M059J (cell line): ENCODE results near the gene TJP3. TPM values are rescaled to one million over a fixed set of nuclear protein-coding genes. Genes with fewer than 3 reads are reported as not detected.
A peak's percentile ranks its signal among the peaks of the same experiment; 100 is the strongest.

Experiments
- DNase-seq: peaks from one replicate; pipeline ENCODE4 v3.0.0-alpha.2; 2012; ENCODE audit warnings: low read depth
- total RNA-seq: library from RNA; depleted of rRNA; stranded (reverse); fragments of >200 nt; shearing (Covaris generic); gene quantifications from 2 replicates; pipeline ENCODE4 v1.2.3, GENCODE V29; 2014

TJP3 gene
- total RNA-seq, 1 experiment from 2014 or later, result 0.49 TPM

- DNase-seq, result no peak
These were observed 36.3 kb upstream of the TJP3 start for GRCh38 chr19:3671680-3672574.

DNA sequence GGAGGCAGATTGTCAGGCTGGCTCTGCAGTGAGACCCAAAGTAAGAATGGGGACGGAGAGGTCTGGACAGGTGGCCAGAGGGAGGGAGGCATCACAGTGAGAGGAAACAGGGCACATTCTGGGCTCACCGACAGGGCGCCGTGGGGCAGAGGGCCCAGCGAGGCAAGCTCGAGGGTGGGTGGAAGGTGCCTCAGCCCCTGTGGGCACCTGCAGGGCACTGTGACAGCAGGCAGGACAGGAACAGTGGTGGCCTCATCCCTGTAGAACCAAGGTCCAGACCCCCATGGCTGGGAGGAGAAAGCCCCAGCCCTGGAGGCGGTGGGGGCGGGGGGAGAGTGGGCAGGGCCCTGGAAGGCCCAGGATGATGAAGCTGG lies 35.6 kb upstream of the TJP3 start:
- DNase-seq, result no peak

GRCh38 chr19:3672993-3673392 lies 35.2 kb upstream of the TJP3 start:
- DNase-seq, result no peak

DNA sequence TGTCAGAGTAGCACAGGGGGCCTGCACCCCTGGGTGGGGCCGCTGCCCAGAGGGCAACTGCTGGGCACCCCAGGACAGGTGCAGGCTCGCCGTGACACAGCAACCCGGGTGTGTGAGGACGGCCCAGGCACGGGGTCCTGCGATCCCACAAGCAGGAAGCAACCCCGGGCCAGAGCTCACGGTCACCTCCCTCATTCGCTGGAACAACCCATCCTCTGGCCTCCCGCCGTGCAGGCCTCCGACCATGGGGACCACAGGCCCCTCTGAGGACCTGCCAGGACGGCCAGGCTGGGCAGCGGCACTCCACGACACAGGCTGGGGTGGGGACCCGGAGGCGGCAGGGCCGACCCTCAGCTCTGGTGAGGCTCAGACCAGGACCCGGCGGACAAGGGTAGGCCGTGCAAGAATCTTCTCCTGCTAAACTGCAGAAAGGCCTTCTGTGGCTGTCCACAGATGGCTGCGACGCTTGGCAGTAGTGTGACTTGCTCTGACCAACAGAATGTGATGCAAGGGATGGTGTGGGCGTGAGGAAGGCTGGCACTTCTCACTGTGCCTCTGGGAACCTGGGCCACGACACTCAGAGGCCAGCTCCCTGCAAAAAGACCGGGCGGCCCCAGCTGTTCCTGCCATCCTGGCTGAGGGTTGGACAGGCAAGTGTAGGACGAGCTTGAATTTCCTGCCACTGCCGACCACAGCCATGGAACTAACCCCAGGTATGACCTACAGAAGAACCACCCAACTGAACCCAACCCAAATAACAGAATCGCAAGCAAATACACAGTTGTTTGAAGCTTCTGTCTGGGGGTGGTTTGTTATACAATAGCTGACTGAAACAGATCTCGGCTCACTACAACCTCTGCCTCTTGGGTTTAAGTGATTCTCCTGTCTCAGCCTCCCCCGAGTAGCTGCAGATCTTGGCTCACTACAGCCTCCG lies 34.4 kb upstream of the TJP3 start:
- DNase-seq, result no peak

DNA sequence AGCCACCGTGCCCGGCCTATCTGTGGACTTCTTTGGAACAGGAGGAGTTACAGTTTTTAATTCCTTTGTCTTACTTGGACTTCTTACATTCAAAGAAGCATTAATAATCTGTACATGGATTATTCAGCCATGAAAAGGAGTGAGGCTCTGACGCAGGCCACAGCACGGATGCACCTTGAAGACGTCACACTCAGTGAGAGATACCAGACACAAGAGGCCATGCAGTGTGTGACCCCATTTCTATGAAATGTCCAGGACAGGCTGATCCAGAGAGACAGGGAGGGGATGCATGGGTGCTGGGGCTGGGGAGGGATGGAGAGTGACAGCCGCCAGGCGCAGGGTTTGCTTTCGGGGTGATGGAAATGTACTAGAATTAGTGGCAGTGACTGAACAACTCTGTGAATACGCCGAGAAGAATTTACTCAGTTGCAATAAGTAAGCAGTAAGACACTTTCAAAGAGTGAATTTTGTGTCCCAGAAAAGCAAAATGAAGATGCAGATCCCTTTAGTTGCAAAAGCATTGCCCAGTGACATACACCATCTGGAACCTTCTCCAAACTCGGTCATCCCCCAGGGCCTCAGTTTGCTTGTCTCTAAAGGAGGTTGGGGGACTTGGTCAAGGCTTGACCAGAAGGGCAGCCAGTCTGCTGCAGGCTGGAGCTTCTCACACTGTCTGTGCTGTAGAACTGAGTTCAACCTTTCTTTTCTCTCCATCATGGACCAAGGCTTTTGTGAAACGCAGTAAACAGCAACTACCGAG lies 33.2 kb upstream of the TJP3 start:
- DNase-seq, result no peak

GRCh38 chr19:3678188-3678587 lies 30.0 kb upstream of the TJP3 start:
- DNase-seq, result no peak

DNA sequence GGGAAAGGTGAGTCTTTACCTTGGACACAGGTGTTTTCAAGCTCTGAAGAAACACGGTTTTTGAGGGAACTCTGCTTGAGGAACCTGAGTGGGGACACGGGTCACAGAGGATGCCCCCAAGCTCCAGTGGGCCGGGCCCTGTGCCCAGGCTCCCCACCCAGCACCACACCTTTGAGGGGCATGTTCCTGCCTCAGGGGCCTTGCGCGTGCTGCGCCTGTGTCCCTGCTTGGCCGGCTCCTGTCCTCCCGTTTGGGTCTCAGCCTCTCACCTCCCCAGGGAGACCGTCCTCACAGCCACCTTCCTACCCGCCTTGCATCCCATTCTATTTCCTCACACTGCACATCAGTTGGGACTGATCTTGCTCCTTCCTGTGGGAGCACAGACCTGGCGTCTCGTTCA lies 29.0 kb upstream of the TJP3 start:
- DNase-seq, result no peak

DNA sequence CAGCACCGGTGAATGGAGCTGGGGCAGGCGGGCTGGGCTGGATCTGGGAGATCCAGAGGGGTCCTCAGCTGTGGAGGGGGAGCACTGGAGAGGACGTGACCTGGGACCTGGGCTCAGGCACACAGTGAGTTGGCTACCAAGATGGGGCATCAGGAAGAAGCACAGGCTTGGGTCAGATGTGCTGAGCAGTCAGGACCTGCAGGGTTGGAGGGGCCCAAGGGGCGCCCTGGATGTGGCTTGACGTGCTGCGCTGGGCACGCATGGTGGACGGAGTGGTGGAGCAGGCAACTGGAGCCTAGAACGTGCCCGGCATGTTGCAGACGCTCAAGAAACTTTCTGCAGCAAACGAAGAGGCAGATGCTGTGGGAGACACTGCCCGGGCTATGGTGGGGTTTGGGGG lies 28.6 kb upstream of the TJP3 start:
- no peak for DNase-seq

DNA sequence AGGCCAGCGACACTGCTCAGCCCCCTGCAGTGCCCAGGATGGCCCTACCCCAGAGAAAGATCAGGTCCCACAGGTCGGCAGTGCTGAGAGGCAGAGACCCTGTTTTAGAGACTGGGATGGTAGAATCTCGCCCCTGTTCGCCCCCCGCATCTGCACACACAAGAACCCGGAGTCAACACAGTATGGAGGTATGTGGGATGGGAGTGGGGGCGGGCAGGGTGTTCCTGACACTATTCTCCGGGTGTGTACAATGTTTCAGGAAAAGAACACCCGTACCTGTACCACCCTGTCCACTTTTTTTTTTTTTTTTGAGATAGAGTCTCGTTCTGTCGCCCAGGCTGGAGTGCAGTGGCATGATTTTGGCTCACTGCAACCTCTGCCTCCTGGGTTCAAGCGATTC lies 27.2 kb upstream of the TJP3 start:
- no peak for DNase-seq

GRCh38 chr19:3682286-3682685 lies 25.9 kb upstream of the TJP3 start:
- DNase-seq, result no peak

DNA sequence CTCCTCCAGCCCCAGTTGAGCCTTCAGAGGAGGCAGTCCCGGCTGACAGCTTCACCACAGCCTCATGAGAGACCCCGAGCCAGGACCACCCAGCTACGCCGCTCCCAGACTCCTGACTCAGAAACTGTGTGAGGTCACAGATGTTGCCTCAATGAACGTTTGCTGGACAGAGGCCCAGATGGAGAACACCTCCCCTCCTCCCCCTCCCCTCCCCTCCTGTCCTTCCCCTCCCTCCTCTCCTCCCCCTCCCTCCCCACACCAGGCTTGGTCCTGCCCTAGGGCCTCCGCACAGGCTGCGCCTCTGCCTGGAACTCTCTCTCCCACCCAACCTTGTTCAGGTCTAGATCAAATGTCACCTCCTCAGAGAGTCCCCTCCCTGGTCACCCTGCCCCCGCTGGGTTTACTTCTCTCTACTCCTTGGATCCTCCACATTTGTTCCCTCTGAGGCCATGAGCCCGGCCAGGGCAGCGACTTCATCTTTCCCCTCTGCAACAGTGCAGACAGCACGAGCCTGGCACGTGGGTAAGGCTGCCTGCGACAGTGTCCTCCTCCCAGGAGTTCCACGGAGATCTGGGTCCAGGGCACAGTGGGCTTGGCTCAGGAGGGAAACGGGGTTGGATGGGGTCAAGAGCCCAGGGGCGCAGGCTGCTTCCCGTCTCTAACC lies 25.3 kb upstream of the TJP3 start:
- DNase-seq, result no peak

DNA sequence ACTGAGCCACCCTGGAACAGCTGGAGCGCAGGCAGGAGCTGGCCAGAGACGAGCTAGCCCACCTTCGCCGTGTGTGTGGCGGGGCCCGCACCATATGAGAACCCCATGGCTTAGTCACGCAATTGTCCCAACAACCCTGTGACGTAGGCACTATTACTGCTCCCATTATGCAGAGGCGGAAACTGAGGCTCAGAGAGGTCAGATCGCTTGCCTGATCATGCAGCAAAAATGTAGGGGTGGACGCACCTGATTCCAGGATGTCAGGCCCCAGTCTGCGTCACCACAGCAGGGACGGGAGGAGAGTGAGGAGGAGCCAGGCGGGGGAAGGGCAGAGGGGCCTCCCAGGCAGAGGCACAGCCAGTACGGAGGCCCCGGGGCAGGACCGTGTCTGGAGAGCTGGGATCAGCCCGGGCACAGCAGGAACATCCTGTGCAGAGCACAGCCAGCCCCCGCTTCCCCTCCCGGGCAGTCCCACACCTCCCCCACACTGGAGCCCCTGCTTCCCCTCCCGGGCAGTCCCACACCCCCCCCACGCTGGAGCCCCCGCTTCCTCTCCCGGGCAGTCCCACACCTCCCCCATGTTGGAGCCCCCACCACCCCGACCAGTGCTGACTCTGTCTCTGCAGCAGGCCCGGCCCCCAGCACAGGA lies 24.7 kb upstream of the TJP3 start:
- no peak for DNase-seq

DNA sequence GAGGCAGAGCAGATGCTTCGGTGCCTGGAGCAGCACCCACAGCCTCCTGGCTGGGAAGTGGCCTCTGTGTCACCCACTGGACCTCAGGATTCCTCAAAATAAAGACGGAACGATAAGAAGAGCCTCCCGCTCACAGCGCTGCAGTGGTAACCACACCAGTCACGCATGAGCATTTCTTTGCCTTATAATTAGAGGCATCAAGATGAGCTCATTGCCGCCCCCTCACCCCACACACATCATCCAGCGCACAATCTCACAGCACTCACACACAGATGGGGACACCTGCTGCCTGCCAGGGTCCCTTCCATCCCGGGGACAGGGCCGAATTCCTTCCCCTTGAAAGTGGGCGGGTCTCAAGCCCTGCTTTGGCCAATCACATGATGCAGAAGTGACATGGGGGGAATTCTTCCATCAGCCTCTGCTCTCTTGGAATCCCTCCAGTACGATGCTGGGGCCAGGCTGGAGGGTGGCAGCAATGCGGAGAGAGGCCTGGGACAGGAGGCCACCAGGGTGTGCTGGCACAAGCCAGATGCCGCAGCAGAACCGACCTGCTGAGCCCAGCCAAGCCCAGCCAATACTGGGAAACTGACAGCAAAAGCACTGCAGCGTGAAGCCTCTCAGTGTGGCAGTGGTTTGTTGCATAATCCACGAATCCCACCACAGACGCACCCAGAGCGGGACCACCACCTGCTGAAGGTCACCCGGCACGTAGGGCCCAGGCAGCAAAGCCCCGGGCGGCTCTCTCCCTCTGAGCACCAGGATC lies 23.9 kb upstream of the TJP3 start:
- peak; percentile 14 for DNase-seq

- no peak for DNase-seq
These were observed 23.3 kb upstream of the TJP3 start for GRCh38 chr19:3684817-3685410.

- no peak for DNase-seq
These were observed 20.8 kb upstream of the TJP3 start for GRCh38 chr19:3687393-3687773.

GRCh38 chr19:3687774-3688706 lies 20.1 kb upstream of the TJP3 start:
- no peak for DNase-seq

- DNase-seq, result no peak
These were observed 17.4 kb upstream of the TJP3 start for GRCh38 chr19:3690551-3691371.

DNA sequence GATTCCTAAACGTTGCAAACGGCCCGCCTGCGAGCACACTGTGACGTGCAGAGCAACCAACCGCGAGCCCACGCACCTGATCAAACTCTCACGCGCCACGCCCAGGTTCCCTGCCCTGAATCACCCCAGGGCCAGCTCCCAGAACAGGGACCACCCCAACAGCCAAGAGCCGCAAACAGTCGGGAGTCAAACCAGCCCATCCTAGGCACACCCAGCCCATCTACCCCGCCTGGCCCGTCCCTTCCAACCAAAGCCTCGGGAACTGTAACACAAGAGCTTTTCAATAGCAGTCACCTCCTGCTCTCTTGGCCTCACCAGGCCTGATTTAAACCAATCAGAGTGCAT lies 16.8 kb upstream of the TJP3 start:
- DNase-seq, result no peak
